ENCODE data around the gene PCDHB10.
"Not testable (repeated sequence)": the region's sequence is repeated elsewhere in the genome, so short reads cannot be mapped to it uniquely, and the experiment has no call there.

Gene PCDHB10

DNA sequence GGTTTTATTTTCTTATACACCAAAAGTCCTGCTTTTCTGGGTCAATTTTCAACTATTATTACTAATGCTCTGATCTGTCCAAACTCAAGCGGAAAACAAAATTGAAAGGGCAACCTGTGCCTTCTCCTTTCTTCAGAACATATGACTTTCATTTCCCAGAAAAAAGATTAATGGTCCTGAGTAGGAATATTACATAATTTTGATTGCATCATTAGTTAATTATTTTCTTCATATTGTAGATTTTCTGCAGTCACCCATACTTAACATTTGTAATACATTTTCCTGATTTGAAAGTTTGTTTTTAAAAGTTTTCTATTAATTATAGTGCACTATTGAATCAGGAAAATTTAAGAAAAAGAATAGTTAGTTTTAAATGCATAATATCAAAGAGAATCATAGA, 16.2 kb upstream of the PCDHB10 start:
- no peaks in the 10 kb centered on the region for H4K20me1 ChIP-seq (ENCODE audit: insufficient read depth)
- TF ChIP-seq, protein P1, sequence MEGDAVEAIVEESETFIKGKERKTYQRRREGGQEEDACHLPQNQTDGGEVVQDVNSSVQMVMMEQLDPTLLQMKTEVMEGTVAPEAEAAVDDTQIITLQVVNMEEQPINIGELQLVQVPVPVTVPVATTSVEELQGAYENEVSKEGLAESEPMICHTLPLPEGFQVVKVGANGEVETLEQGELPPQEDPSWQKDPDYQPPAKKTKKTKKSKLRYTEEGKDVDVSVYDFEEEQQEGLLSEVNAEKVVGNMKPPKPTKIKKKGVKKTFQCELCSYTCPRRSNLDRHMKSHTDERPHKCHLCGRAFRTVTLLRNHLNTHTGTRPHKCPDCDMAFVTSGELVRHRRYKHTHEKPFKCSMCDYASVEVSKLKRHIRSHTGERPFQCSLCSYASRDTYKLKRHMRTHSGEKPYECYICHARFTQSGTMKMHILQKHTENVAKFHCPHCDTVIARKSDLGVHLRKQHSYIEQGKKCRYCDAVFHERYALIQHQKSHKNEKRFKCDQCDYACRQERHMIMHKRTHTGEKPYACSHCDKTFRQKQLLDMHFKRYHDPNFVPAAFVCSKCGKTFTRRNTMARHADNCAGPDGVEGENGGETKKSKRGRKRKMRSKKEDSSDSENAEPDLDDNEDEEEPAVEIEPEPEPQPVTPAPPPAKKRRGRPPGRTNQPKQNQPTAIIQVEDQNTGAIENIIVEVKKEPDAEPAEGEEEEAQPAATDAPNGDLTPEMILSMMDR (conservative IDR thresholded peaks at IDR 0.05; ENCODE audit: low read depth, low read length) = no peak
- H3K9ac ChIP-seq = no peak overlapping the region
- H3K79me2 ChIP-seq (ENCODE audit: insufficient read depth, low read depth) = no peaks in the 10 kb centered on the region
- no peak overlapping the region for H3K4me2 ChIP-seq
- no peak overlapping the region for H2AFZ ChIP-seq (ENCODE audit: low read depth)
- no peak overlapping the region for H3K4me3 ChIP-seq (IDR thresholded peaks at IDR 0.05; ENCODE audit: insufficient read depth, low read depth, low read length)
- no peaks in the 10 kb centered on the region for H3K27me3 ChIP-seq (ENCODE audit: insufficient read depth, low read depth)
- no peaks in the 10 kb centered on the region for H3K4me1 ChIP-seq (ENCODE audit: low read depth, poor library complexity, severe bottlenecking)
- H3K27ac ChIP-seq = no peak overlapping the region
- no peaks in the 10 kb centered on the region for H3K36me3 ChIP-seq (ENCODE audit: insufficient read depth)

DNA sequence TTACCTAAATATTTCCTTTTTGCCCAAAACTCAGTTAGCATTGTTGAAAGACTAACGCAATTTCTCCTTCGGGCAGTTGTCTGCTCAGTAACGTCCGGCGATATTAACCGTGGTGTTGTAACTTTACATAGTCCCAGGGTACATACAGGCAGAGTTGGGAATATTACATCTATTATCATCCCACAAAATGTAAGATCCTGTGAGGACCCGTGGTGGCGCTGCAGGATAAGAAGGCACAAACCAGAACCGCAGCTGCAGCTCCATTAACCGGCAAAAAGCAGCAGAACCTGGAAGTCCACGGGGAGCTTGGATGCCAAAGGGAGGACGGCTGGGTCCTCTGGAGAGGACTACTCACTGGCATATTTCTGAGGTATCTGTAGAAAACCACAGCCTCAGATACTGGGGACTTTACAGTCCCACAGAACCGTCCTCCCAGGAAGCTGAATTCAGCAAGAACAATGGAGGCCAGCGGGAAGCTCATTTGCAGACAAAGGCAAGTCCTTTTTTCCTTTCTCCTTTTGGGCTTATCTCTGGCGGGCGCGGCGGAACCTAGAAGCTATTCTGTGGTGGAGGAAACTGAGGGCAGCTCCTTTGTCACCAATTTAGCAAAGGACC, 14.5 kb upstream of the PCDHB10 start, which contains the start of gene PCDHB8:
Gene PCDHB8 (plus strand): TSS at position 214 of the 615 bp plus-strand sequence. CDS start 245 bp downstream, at position 459.
- not testable (repeated sequence) for H3K4me3 ChIP-seq (IDR thresholded peaks at IDR 0.05; ENCODE audit: insufficient read depth, low read depth, low read length); H3K4me2 ChIP-seq; H3K36me3 ChIP-seq (ENCODE audit: insufficient read depth); H3K9ac ChIP-seq; H3K27ac ChIP-seq; H3K4me1 ChIP-seq (ENCODE audit: low read depth, poor library complexity, severe bottlenecking); H3K79me2 ChIP-seq (ENCODE audit: insufficient read depth, low read depth); H3K27me3 ChIP-seq (ENCODE audit: insufficient read depth, low read depth); H2AFZ ChIP-seq (ENCODE audit: low read depth); H4K20me1 ChIP-seq (ENCODE audit: insufficient read depth)

DNA sequence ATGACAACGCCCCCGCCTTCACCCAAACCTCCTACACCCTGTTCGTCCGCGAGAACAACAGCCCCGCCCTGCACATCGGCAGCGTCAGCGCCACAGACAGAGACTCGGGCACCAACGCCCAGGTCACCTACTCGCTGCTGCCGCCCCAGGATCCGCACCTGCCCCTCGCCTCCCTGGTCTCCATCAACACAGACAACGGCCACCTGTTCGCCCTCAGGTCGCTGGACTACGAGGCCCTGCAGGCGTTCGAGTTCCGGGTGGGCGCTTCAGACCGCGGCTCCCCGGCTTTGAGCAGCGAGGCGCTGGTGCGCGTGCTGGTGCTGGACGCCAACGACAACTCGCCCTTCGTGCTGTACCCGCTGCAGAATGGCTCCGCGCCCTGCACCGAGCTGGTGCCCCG, 12.8 kb upstream of the PCDHB10 start:
- H3K4me1 ChIP-seq (ENCODE audit: low read depth, poor library complexity, severe bottlenecking); H3K4me3 ChIP-seq (IDR thresholded peaks at IDR 0.05; ENCODE audit: insufficient read depth, low read depth, low read length); H4K20me1 ChIP-seq (ENCODE audit: insufficient read depth); H3K27ac ChIP-seq; H2AFZ ChIP-seq (ENCODE audit: low read depth); H3K79me2 ChIP-seq (ENCODE audit: insufficient read depth, low read depth); H3K36me3 ChIP-seq (ENCODE audit: insufficient read depth); H3K4me2 ChIP-seq; H3K27me3 ChIP-seq (ENCODE audit: insufficient read depth, low read depth); H3K9ac ChIP-seq: not testable (repeated sequence)

DNA sequence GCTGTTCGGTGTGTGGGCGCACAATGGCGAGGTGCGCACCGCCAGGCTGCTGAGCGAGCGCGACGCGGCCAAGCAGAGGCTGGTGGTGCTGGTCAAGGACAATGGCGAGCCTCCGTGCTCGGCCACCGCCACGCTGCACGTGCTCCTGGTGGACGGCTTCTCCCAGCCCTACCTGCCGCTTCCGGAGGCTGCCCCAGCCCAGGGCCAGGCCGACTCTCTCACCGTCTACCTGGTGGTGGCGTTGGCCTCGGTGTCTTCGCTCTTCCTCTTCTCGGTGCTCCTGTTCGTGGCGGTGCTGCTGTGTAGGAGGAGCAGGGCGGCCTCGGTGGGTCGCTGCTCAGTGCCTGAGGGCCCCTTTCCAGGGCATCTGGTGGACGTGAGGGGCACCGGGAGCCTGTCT, 12.3 kb upstream of the PCDHB10 start:
- not testable (repeated sequence) for H3K4me3 ChIP-seq (IDR thresholded peaks at IDR 0.05; ENCODE audit: insufficient read depth, low read depth, low read length); H3K36me3 ChIP-seq (ENCODE audit: insufficient read depth); H3K4me1 ChIP-seq (ENCODE audit: low read depth, poor library complexity, severe bottlenecking); H3K27me3 ChIP-seq (ENCODE audit: insufficient read depth, low read depth); H3K27ac ChIP-seq; H3K79me2 ChIP-seq (ENCODE audit: insufficient read depth, low read depth); H4K20me1 ChIP-seq (ENCODE audit: insufficient read depth); H3K9ac ChIP-seq; H3K4me2 ChIP-seq; H2AFZ ChIP-seq (ENCODE audit: low read depth)

DNA sequence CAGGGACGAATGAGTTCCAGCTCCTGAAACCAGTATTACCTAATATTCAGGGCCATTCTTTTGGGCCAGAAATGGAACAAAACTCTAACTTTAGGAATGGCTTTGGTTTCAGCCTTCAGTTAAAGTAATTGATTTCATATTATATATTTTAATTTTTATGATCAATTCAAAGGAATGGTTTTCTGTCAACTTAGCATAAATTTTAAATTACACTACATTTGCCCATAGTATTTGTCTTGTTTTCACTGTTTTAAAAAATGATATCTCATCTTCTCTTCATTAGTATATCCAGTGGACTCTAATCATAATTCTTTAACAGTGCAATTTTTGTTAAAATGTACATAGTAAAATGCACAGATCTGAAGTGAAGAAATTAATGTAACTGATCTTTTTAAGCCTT, 11.8 kb upstream of the PCDHB10 start:
- no peaks in the 10 kb centered on the region for H3K79me2 ChIP-seq (ENCODE audit: insufficient read depth, low read depth)
- H3K36me3 ChIP-seq (ENCODE audit: insufficient read depth) = no peaks in the 10 kb centered on the region
- H2AFZ ChIP-seq (ENCODE audit: low read depth) = no peak overlapping the region
- H3K4me1 ChIP-seq (ENCODE audit: low read depth, poor library complexity, severe bottlenecking) = no peaks in the 10 kb centered on the region
- no peak overlapping the region for H3K4me3 ChIP-seq (IDR thresholded peaks at IDR 0.05; ENCODE audit: insufficient read depth, low read depth, low read length)
- no peak overlapping the region for H3K9ac ChIP-seq
- H4K20me1 ChIP-seq (ENCODE audit: insufficient read depth) = no peaks in the 10 kb centered on the region
- no peak overlapping the region for H3K4me2 ChIP-seq
- no peaks in the 10 kb centered on the region for H3K27me3 ChIP-seq (ENCODE audit: insufficient read depth, low read depth)
- TF ChIP-seq, protein P1 (conservative IDR thresholded peaks at IDR 0.05; ENCODE audit: low read depth, low read length) = no peak
- H3K27ac ChIP-seq = no peak overlapping the region

DNA sequence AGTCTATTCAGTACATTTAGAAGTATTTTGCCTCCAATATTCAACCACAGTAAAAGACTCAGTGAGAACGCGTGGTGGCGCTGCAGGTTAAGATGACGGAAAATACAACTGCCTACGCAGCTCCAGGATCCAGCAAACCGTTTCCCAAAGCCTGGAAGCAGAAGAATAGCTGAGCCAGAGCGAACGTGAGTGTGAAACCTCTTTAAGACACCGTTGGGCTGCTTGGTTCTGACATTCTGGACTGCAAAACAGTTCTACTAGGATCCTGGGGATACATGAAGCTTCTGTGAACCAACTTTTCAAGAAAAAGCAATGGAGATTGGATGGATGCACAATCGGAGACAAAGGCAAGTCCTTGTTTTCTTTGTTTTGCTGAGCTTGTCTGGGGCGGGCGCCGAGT, 9.9 kb upstream of the PCDHB10 start, which contains the start of gene PCDHB16:
Gene PCDHB16 (plus strand): TSS at position 140 of the 400 bp plus-strand sequence. CDS start 173 bp downstream, at position 313.
- Histone ChIP-seq H2AFZ (ENCODE audit: low read depth) (no peak within 1 kb of the TSS), H3K9ac (no peak within 1 kb of the TSS), H4K20me1 (ENCODE audit: insufficient read depth) (no peaks in the 10 kb centered on the region), H3K27ac (no peak within 1 kb of the TSS), H3K4me1 (ENCODE audit: low read depth, poor library complexity, severe bottlenecking) (no peaks in the 10 kb centered on the region), H3K4me3 (IDR thresholded peaks at IDR 0.05; ENCODE audit: insufficient read depth, low read depth, low read length) (no peak within 1 kb of the TSS), H3K27me3 (ENCODE audit: insufficient read depth, low read depth) (no peaks in the 10 kb centered on the region), H3K4me2 (no peak within 1 kb of the TSS), H3K79me2 (ENCODE audit: insufficient read depth, low read depth) (no peaks in the 10 kb centered on the region), H3K36me3 (ENCODE audit: insufficient read depth) (no peaks in the 10 kb centered on the region)
- TF ChIP-seq, protein P1 (conservative IDR thresholded peaks at IDR 0.05; ENCODE audit: low read depth, low read length) = no peak

DNA sequence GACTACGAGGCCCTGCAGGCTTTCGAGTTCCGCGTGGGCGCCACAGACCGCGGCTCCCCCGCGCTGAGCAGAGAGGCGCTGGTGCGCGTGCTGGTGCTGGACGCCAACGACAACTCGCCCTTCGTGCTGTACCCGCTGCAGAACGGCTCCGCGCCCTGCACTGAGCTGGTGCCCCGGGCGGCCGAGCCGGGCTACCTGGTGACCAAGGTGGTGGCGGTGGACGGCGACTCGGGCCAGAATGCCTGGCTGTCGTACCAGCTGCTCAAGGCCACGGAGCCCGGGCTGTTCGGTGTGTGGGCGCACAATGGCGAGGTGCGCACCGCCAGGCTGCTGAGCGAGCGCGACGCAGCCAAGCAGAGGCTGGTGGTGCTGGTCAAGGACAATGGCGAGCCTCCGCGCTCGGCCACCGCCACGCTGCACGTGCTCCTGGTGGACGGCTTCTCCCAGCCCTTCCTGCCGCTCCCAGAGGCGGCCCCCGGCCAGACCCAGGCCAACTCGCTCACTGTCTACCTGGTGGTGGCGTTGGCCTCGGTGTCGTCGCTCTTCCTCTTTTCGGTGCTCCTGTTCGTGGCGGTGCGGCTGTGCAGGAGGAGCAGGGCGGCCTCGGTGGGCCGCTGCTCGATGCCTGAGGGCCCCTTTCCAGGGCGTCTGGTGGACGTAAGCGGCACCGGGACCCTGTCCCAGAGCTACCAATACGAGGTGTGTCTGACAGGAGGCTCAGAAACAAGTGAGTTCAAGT, 7.9 kb upstream of the PCDHB10 start:
- not testable (repeated sequence) for H3K4me1 ChIP-seq (ENCODE audit: low read depth, poor library complexity, severe bottlenecking); H3K27ac ChIP-seq; H3K4me2 ChIP-seq; H4K20me1 ChIP-seq (ENCODE audit: insufficient read depth); H3K9ac ChIP-seq; H3K4me3 ChIP-seq (IDR thresholded peaks at IDR 0.05; ENCODE audit: insufficient read depth, low read depth, low read length); H3K27me3 ChIP-seq (ENCODE audit: insufficient read depth, low read depth); H3K36me3 ChIP-seq (ENCODE audit: insufficient read depth); H3K79me2 ChIP-seq (ENCODE audit: insufficient read depth, low read depth); H2AFZ ChIP-seq (ENCODE audit: low read depth)

Measured in KMS-11 (cell line).